SIG-M5 treated with dmso at 0.1 percent for 504 hours (cell line): ENCODE measurements around the gene BROX.
A peak's percentile ranks its signal among the peaks of the same experiment; 100 is the strongest.
"Not testable (repeated sequence)": the region's sequence is repeated elsewhere in the genome, so short reads cannot be mapped to it uniquely, and the experiment has no call there.

ENCODE experiments used
- DNase-seq: peaks from one replicate; lab custom pipeline; 2025; ENCODE audit not compliant: unreplicated experiment; lab: John Stamatoyannopoulos, UW

The BROX gene

DNA sequence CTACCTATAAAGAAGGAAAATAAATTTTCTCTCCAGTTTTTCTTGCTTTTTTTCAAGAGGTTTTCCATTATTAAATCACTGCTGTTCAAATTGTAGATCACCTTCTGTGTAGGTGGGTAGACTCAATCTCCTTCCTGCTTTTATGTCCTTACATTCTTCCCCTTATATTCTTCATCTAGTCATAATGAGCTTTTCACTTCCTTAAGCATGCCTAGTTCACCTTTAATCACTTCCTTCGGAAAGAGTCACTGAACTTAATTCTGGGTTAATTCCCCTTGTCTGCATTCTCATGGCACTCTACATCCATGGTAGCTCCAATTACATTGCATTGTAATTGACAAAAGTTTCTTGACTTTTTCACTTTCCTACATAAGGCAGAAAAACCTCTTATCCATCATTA is 18.5 kb downstream of the BROX start:
- DNase-seq: no peak

DNA sequence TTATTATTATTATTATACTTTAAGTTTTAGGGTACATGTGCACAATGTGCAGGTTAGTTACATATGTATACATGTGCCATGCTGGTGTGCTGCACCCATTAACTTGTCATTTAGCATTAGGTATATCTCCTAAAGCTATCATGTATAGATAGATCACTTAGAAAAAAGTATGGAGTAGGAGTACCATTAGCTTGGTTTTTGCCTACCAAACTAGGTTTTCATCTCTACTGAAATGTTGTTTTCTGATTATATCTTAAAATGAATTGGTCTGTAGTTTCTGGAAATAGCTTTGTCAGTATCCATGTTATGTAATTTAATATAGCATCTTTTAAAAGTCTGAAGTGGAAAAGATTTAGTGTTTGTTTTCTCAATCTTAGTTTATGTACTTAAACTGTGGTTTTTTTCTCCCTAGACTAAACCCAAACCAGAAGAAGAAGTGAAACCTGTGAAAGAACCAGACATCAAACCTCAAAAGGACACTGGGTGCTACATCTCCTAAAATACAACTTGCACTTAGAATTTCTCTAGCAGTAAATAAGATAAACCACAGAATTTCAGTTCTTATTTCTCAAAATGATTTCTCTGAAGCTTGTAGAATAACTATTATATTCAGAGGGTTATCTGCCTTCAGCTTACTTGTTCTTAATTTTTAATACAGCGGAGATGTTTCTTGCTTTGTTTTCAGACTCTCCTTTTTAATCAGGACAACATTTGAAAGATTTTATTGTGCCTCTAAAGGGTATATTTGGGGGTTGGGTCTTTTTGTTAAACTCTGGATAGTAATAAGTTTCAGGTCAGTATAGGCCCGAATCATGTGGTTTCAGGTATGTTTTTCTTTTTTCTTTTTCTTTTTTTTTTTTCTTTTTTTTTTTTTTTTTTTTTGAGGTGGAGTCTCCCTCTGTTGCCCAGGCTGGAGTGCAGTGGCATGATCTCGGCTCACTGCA is 20.1 kb downstream of the BROX start:
- peak; percentile 83 for DNase-seq

DNA sequence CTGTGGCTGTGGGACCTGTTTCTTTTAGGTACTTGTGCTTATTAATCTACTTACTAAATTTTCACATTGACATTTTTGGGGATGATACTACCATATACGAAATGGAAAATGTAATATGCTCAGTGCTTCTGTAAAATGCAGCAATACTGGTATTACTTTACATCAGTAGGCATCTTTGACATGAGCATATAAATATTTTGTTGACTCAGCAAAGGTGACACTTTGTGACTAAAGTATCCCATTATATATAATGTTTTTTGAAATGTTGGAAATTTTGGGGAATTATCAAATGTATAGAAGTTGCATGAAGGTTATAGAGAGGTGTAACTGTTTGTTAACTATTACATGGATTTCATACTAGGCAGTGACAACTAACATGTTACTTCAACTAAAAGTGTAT is 22.4 kb downstream of the BROX start:
- no peak for DNase-seq

DNA sequence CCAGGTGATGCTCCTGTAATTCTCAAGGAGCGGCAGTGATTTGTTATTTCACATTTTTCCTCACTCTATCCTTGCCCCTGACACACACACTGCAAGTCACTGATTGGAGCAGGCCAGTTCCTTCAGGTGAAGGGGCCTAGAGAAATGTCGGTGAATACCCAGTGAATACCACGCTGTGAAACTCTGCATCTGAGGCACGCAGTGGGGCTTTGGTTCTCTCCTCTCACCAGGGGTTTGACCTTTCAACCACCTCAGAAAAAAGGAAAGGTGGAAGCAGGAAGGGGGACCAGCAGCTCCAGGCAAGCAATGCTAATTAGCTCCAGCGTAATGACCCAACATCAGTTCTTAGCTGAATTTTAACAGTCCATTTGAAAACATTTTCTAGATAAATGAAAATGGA is 24.1 kb downstream of the BROX start:
- DNase-seq: no peak

DNA sequence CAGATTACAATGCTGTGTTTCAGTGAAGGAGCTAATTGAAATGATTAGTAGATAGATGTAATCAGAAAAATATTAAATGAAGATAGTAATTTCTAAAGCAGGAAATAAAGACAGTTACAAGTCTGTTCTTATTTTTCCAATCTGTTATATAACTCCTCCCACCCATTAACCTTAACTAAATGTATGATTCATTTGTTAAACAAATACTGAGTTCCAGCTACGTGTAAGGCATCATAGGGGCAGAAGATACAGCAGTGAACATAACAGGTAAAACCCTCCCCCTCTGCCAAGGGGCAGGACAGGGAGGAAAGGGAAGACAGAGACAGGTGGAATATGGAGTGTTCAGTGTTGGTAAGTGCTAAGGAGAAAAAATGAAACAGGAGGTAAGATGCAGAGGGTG is 24.6 kb downstream of the BROX start, which contains the start of gene FAM177B:
FAM177B (plus strand) TSS at position 231 of the 400 bp plus-strand sequence. CDS start 9,344 bp downstream, outside the sequence.
- DNase-seq: no peak

DNA sequence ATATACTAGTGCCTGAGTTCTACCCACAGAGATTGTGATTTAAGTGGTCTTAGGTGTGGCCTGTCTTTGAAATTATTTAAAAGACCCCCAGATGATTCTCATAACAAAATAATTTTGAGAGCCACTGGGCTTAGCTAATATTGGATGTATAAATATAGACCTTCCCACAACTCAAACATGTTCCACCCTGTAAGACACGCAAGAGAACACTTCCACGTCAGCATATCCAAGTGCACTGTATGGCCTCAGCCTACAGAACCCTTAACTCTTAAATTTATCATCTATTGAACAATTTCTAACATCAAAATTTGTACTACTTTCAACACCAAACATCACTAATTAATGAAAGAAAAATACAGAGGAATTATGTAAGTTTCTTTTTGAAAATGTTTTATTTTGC is 27.1 kb downstream of the BROX start:
- no peak for DNase-seq

DNA sequence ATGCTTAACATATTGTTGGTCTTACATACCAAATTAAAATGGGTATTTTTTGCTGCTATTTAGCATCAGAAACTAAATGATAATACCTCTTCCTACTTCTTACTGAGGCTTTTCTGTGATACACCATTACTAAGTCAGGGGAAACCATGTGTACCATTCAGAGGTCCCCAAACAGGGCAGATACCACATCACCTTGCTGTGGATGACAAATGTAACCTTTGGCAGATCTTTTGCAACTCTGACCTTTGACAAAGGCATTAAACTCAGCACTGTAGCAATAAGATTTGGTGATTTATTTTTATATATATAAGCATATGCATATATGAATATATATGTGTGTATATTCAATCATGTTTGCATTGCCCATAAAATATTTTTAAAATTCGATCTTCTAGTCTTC is 27.6 kb downstream of the BROX start:
- no peak for DNase-seq

DNA sequence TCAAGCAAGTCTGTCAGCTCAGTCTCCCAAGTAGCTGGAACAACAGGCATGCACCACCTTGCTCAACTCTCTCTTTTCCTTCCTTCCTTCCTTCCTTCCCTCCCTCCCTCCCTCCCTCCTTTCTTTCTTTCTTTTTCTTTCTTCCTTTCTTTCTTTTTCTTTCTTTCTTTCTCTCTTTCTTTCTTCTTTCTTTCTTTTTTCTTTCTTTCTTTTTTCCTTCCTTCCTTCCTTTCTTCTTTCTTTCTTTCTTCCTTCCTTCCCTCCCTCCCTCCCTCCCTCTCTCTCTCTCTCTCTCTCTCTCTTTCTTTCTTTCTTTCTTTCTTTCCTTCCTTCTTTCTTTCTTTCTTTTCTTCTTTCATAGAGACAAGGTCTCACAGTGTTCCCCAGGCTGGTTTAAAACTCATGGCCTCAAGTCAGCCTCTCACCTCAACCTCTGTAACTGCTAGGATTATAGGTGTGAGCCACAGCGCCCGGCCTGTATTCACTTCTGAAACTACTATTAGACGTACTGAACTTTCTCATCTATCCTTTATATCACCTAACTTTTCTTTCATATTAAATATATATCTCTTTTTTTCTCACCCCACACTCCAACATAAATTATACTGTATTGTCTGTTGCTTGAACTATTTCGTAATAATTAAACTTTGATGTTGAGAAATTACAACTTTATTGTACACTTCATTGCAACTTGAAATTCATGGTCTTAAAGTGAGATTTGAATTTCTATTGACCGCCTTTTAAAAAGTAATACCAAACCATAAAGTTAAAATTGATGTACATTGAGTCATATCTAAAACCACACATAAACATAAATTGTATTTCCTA is 29.5 kb downstream of the BROX start:
- DNase-seq: not testable (repeated sequence)

DNA sequence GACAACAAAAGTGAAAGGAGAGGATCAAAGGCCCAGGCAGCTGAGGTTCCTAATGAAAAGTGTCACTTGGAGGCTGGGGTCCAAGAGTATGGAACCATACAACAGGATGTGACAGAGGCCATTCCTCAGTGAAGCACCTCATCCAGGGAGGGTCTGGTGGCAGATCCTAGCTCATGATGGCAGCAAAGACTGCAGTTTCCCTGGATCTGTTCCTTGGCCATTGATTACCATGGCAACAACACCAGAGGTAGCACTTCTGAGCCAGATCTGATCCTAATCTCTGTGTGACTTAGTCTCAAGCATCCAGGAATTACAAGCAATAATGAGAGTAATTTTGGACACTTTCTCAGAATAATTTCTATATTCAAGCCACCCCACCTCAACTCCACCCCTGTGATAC is 37.6 kb downstream of the BROX start:
- no peak for DNase-seq

DNA sequence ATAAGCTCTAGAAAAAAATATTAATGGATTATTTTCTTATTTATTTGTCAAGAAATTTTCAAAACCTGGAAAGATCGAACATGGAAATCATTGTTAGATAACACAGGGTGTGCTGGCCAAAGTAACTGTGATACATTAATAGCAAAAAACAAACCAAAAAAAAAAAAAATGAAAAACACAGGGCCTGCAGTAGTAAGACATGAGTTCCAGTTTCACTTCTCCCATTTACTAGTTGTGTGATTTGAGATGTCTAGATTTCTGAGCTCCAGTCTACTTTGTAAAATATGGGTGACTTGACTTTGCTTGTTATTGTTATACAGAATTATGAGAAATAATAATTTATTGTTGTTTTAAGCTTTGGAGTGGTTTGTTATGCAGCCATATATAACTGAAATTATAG is 38.3 kb downstream of the BROX start:
- DNase-seq: peak; percentile 28

DNA sequence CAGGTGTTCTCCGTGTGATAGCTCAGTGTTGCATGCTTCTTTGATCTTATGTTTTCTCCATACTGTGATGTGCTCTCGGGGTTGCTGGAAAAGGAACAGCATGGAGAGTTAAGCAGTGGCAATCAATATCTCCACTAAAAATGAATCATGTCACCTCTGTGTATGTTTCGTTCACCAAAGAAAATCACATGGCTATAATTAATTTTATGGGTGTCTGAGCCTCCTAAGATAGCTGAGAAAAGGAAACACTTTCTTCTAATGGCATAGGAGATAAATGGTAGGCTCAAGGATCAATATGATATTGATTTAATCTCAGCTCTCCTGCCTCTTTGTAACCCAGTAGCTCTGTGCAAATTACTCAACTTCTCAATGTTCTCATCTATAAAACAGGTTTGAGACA is 38.9 kb downstream of the BROX start:
- DNase-seq: no peak

DNA sequence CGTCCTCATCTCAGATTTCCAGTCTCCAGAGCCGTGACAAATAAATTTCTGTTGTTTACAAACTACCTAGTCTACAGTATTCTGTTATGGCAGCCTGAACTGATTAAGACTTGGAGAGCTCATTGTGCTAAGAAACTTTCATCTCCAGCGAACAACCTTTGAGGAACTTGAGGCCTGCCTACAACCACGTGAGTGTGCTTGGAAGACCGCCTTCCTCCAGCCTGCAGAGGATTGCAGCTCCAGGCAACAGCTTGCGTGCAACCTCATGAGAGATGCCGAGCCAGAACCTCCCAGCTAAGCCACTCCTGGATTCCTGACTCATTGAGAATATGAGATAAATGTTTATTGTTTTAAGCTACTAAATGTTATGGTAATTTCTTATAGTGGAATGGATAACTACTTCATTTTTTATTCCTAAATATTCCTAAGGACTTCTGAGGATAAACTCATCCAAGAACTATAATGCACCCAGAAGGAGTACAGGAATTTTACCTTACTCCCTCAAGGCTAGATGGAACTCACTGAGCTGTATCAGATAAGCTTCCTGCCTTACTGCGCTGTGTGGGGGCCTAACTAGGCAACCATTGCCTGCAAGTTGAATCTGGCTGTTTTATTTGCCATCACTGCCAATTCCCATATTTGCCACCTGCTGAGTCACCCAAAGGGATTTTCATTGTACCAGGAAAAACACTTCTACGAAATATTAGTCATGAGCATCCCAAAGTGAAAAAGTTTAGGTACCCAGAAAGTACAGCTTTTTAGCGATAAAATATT is 42.2 kb downstream of the BROX start:
- DNase-seq: peak; percentile 20

DNA sequence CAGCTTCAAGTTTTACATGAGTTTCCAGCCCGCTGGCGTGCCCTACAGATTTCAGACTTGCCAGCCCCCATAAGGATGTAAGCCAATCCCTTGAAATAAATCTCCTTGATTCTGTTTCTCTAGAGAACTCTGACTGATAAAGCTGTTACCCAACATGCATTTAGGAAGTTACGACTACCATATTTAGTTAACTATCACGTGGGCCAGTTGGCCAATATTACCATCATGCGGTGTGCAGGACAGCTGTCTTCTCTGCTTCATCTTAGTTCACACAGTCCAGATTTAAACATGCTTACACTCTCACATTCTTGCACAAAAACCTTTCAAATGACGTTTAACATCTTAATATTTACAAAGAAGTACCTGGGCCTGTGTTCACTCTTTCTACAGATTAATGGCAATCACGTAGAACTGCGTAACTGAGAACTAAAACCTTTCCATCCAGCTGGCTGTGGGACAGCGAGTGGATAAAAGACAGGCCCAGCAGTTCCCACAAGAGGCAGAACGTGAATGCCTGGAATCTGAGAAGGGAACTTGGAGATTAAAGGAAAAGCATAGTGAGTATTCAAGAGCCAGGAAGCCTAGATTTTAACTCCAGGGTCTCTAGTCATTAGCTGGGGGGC is 45.4 kb downstream of the BROX start:
- DNase-seq: no peak

DNA sequence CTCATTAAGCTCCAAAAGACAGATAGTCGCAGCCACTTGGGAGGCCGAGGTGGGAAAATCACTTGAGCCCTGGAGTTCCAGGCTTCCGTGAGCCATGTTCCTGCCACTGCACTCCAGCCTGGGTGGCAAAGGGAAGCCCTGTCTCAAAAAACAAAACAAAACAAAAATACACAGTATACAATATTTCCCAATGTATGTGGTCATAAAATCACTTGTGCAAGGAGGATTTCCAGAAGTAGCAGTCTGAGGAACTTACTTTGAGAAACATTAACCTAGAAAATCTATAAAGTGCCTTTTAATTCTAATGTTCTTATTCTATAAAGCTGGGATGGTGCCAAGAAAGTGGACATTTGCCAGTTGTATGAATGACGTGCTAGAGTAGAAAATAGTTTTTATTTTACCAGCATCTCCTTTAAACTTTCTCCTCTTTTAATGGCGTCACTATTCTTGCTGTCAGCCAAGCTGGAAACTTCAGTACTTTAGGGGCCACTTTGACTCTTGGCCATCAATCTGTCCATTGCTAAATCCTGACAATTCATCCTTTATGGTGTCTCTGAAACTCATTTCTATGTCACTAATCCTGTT is 47.2 kb downstream of the BROX start:
- DNase-seq: no peak

DNA sequence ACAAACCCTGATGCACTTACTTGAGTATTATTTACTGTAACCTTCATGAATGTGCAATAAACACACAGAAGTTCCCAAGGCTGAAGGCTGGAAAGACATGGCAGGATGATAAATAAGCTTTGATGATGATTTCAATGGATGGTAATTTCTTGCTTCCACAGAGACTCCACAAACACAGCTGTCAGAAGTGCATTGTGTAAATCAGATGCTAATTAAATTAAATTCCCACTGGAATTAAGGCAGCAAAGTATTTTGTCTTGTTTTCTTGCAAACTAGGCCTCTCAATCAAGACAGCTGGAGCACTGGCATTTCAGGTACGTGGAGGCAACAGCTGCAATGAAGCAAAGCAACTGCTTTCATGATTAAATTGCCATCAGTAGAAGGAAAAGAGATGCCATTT is 48.7 kb downstream of the BROX start:
- DNase-seq: no peak

DNA sequence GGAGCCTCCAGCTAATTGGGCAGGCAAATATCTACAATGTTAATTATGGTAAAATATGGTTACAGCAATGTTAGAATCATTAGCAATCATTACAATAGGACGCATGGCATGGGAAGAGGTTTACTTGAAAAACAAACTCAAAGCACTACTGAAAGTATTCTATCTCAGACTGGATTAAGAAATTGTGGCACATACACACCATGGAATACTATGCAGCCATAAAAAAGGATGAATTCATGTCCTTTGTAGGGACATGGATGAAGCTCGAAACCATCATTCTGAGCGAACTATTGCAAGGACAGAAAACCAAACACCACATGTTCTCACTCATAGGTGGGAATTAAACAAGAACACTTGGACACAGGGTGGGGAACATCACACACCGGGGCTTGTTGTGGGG is 49.8 kb downstream of the BROX start:
- DNase-seq: not testable (repeated sequence)

DNA sequence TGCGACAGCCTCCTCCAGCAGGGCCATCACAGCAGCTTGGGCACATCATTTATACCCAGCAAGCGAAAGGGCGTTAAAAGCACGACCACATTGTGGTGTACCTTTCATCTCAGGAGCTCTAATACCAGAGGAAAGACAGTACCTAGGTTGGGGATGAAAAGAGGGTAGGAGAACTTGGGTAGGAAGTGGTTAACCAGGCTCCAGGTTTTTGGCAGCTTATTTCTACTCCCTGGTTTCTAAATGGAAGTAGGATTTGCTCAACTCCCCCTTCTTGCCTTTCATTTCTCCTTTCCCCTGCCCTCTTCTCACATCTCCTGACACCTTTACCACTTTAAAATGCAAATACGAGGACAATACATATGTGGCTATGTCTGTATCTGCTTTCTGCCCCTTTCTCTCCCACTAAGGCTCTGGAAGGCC is 54.8 kb downstream of the BROX start:
- no peak for DNase-seq

DNA sequence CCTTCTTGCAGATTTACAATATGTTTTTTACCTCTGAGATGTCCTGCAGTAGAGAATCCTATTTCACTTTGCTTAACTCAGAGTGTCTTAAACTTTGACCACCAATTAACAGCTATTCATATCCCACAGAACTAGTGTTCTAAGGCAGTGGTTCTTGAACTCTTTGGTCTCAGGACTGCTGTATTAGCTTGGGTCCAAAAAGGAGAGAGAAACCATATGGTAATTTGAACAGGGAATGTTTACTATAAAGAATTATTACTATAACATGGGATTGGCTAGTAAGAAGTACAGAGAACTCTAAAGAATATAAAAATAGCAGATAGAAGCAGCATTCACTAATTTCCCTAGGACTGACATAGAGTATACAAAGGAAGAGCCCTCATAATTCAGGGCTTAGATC is 56.2 kb downstream of the BROX start:
- DNase-seq: no peak

DNA sequence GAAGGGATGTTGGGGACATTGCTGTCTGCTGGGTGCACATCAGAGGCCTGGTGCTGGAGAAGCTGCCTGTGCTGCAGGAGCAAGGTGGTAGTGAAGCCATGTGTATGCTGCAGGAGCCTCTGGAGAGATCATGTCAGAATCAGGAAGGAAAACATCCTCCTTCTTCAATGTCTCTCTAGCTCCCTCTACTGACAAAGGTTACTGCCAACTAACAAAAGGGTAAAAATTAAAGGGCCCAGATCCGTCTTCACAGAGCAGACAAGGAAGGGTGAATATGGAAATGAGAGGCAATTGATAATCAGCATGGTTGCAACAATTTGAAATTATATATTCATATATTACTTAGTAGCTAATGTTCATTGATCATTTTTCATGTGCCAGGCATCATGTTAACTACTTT is 56.8 kb downstream of the BROX start:
- peak; percentile 39 for DNase-seq

DNA sequence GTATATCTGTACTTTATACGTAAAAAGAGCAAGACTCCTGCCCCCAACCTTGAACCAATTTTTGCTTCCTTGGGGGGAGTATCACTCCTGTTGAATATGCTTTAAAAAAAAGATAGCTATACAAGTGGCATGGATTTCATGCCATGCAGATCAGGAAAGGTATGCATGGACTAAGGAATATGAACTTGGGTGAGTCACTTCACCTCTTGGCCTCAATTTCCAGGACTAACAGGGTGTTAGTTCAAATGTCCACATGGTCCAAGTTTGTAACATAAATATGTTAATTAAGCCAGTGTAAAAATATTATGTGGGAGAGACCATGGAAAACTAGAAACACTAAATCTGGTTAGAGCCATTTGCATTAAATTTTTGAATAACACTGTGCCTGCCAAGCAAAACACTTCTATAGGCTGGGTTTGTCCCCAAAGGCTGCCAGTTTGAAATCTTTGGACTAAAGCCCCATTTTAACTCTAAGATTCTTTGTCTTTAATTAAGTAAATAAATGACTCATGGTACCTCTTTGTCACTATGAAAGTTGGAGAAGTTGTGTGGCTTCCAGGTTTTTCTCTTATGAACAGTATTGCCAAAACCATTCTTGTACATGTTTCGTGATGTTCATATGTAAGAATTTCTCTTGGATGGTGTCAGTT is 57.7 kb downstream of the BROX start:
- no peak for DNase-seq
